GM19328 (cell line): Measurements from ENCODE around the gene NTN5.

Experiments
- ATAC-seq: cut with Tn5 transposase; IDR thresholded peaks from one replicate; pipeline ENCODE4 v1.9.1; 2021; ENCODE audit warnings: mild to moderate bottlenecking, moderate library complexity; ENCODE audit not compliant: unreplicated experiment

The NTN5 gene

GRCh38 chr19:48616041-48616436, 56.8 kb downstream of the NTN5 start:
- ATAC-seq = no peak

GRCh38 chr19:48615231-48616040, 57.4 kb downstream of the NTN5 start:
- no peak for ATAC-seq

- ATAC-seq = no peak
These were observed 58.2 kb downstream of the NTN5 start, which contains the start of gene FAM83E for GRCh38 chr19:48614436-48615230. FAM83E (minus strand) TSS chr19:48615076; CDS start chr19:48613372, 1,704 bp downstream.

- ATAC-seq = no peak
These were observed 58.9 kb downstream of the NTN5 start for GRCh38 chr19:48613852-48614435.

DNA sequence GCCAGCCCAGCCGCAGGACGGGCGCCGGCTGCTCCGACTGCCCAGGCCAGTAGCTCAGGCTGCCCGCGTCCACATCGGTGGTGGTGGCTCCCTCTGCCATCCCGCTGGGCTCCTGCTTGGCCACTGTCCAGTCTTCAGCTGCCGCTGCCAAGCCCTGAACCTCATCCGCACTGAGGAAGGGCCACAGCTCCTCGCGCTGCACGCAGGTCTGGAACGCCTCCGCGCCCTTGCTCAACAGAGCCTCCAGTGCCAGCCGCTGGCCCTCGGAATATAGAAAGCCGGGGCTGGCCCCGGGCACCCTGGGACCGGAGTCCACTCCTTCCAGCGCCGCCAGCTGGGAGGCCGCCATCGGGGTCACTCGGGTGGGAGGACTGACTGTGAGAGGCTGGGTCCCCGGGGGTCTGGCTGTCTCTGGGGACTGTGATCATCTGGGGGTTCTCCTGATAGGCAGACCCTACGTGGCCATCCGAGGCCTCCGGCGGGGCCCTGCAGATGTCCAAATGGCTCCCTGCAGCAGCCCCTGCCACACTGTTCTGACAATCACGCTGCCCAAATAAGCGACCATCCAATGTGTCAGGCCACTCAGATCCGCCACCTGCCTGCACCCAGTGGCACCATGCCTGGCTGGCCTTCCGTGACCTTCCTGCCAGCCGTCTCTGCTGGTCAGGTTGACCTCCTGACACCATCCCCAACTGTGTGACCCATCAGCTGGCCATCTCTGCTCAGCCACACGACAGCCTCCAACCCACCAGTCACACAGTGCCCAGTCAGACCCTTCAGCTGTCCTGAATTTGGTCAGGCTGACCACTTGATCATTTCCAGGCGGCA, 59.6 kb downstream of the NTN5 start:
- no peak for ATAC-seq

- no peak for ATAC-seq
These were observed 60.9 kb downstream of the NTN5 start for GRCh38 chr19:48611872-48612271.
